ENCODE data around the gene ADIRF.

- no peak for TF ChIP-seq CTCF (IDR thresholded peaks at IDR 0.05; ENCODE audit: poor library complexity, severe bottlenecking)
- no peak for TF ChIP-seq EP300 (conservative IDR thresholded peaks at IDR 0.05; ENCODE audit: poor library complexity, severe bottlenecking)
- no peak for TF ChIP-seq SMC3 (conservative IDR thresholded peaks at IDR 0.05; ENCODE audit: poor library complexity)
- no peak for TF ChIP-seq POLR2AphosphoS5 (IDR thresholded peaks at IDR 0.05)
- TF ChIP-seq EZH2 (IDR thresholded peaks at IDR 0.05; ENCODE audit: borderline replicate concordance, insufficient read depth, low read length, poor library complexity, severe bottlenecking) = no peak
- TF ChIP-seq MXI1 (conservative IDR thresholded peaks at IDR 0.05; ENCODE audit: poor library complexity, severe bottlenecking) = no peak
- no peak for TF ChIP-seq TAF1 (IDR thresholded peaks at IDR 0.05; ENCODE audit: low read depth)
- no peak for TF ChIP-seq REST (IDR thresholded peaks at IDR 0.05; ENCODE audit: borderline replicate concordance)
Measured at GRCh38 chr10:86976362-86977056, 8.2 kb downstream of the ADIRF start.
